GOT3 (cell line): ENCODE results near the gene ARMC9.
"Not testable (repeated sequence)": the region's sequence is repeated elsewhere in the genome, so short reads cannot be mapped to it uniquely, and the experiment has no call there.

Source experiments
- DNase-seq: peaks from one replicate; lab custom pipeline; 2025; ENCODE audit warnings: mixed read lengths; lab: John Stamatoyannopoulos, UW

The ARMC9 gene

DNA sequence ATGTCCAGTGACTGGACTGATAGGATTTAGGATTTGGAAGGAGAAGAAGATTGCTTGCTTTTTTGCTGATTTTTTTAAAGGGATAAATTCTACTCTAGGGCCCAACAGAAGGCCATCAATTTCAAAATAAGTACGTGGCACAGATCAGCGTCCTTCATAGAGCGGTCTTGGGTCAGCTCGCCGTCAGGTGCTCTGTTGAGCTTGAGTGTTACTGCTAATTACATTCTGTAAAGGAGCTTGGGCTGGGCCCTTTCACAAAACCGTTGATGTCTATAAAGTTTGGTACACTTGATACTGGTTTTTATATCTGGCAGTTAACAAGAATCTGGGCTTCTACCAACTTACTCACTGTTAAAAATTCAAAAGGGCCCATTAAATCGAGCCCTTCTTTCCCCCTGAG is 45.4 kb downstream of the ARMC9 start:
- DNase-seq = no peak

DNA sequence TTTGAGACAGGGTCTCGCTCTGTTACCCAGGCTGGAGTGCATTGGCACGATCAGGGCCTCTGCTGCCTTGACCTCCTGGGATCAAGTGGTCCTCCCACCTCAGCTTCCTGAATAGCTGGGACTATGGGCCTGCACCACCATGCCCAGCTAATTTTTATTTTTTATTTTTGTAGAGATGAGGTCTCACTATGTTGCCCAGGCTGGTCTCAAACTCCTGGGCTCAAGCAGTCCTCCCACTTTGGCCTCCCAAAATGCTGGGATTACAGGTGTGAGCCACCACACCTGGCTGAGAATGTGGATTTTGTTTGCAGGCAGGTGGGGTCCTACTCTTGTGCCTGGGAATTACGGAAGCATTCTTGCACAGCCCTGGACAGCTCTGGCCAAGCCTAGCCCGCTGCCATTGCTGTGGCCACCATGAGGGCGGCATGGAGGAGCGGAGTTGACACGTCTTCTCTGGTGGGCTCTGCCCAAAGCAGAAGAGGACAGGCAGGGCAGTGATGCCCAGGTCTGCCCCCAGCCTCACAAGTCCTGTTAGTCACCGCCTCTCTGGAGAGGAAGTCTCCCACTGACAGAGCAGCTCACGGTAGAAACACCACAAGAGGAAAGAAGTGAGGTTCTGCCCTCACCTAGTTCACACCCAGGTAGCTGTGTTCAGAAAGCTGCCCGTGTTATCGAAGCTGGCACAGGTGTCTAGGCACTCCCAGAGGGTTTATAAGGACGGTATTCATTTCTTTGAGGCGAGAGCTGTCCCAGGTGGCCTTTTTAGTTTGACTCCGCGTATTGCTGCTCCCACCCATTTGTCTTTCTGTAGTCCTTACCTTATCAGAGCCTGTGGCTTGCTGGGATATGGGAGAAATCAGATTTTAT is 46.2 kb downstream of the ARMC9 start:
- DNase-seq = no peak

DNA sequence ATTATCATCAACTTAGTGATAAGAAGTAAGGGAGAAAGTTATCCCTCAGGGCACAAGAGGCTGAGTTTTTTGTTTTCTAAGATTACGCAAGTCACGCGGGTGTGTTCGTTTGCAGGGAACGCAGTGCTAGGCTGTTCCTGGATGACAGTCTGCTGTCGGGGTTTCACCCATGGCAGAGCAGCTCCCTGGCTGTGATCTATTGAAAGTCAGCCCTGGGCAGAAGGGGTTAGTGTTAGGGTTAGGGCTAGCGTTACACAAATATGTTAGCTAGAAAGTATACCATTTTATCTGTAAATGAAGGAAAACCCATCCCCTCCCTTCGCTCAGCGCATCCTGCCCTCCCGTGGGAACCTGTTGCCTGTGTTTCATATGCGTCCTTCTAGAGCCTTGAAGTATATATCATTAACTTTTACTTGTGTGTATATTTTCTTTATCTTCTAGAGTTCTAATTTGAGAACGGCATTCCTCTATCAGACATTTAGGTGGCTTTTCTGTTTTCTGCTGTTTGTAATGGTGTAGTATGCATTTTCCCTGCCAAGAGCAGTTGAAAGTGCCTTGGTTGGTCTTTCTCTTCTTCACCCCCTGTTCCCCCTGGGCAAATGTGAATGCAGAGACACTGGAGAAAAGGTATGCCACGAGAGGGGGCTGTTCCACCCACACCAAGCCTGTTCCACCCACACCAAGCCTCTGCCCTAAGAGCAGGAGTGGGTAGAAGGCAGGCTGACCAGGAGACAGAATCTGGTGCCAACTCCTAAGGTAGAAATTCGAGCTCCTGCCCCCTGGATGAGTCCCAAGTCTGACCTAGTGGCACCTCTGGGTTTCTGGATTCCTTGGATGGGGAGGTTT is 47.0 kb downstream of the ARMC9 start:
- no peak for DNase-seq

DNA sequence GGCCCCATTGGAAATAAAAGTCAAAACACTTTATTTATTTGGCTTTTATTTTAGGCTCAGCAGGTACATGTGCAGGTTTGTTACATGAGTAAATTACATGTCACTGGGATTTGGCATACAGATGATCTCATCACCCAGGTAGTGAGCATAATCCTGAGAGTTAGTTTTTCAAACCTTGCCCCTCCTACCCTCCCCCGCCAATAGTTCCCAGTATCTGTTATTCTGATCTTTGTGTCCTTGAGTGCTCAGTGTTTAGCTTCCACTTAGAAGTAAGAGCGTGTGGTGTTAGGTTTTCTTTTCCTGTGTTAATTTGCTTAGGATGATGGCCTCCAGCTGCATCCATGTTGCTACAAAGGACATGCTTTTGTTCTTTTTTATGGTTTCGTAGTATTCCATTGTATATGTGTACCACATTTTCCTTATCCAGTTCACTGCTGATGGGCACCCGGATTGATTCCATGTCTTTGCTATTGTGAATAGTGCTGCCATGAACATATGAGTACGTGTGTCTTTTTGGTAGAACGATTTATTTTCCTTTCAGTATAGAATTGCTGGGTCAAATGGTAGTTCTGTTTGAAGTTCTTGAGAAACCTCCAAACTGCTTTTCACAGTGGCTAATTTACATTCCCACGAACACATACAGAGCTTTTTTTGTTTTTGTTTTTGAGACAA is 47.9 kb downstream of the ARMC9 start:
- no peak for DNase-seq

DNA sequence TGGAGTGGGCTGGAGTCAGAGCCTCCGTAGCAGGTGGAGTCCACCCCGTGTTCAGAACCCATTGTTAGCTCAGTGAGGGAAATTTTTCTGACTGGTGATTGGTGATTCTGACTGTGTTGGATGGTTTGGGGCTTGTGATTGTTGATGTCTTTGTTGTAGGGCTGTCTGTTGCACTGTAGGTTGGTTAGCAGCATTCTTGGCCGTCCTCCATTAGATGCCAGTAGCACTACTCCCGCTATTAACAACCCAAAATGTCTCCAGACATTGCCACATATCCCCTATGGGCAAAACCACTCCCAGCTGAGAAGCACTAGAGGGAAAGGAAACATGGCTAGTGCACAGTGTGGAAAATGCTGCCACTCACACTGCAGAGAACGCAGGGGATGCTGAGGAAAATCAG is 51.7 kb downstream of the ARMC9 start:
- DNase-seq = no peak

DNA sequence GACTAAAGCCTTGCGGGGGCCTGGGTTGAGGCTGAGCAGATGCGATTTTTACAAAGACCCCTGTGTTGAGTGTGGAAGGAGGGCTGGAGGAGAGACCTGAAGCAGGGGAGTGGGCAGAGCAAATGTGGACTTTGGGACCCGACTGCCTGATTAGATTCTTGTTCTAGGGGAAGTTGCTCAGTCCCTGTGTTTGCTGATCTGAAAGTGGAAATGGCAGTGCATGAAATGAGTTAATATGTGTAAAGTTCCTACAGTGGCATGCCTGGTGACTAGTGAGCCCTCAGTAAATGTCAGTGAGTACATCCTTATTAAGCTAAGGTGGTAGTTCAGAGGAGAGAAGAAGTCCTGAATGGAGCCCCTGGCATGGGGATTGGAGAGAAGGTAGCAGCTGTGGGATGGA is 52.3 kb downstream of the ARMC9 start:
- no peak for DNase-seq

DNA sequence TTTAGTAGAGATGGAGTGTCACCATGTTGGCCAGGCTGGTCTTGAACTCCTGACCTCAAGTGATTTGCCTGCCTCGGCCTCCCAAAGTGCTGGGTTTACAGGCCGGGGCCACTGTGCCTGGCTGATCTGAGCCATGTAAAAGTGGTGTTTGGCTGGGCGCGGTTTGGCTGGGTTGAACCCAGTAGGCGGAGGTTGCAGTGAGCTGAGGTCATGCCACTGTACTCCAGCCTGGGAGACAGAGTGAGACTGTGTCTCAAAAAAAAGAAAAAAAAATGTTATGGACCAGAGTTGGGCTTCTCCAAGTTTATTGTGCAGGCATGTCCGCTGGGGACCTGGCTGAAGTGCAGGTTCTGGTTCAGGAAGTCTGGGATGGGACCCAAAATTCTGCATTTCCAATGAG is 54.9 kb downstream of the ARMC9 start:
- not testable (repeated sequence) for DNase-seq

DNA sequence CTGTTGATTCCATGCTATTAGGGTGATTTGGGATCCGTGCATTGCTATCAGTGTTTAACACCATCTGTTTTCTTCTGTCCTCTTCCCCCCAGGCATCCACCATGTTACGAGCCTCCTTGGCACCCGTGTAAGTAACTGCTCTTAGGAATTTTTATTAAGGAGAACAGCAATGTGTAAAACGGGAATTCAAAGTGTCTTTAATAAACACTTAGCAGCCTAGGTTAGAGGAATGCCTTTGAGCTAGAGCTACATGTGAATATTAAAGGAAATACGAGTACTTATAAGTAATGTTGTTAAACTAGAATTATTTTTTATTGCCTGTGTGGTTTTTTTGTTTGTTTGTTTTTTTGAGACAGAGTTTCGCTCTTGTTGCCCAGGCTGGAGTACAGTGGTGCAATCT is 58.1 kb downstream of the ARMC9 start:
- no peak for DNase-seq

DNA sequence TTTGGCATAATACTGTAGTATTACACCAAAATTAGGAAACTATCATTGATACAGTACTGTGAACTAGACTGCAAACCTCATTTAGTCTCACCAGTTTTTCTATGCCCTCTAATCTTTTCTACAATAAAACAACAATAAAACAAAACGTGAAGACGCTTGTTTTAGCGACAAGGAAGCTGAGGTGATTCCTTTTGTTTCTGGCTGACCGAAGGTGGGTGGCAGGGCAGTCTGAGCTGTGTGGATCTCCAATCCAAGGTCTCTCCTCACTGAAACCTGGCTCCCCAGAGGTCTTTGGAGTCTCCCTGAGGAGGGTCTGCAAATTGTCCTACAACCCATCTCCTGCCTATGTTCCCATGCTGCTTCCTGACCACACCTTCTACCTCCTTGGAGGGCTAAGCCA is 59.3 kb downstream of the ARMC9 start:
- no peak for DNase-seq

DNA sequence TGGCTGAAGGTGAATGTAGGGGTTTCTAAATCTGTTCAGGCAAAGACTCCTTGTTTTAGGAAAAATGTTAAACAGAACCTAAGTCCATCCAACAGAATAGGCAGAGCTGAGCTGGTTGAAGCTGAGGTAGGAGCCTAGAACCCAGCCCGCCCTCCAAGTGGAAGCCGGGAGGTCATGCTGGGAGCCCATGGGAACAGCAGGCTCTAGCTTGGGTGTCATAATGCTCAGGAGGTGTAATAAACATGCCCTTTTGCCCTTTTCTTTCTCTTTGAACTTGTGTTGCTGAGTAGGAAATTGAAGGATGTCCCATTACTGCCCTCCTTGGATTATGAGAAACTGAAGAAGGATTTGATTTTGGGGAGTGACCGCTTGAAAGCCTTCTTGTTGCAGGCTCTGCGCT is 60.3 kb downstream of the ARMC9 start:
- DNase-seq = no peak

DNA sequence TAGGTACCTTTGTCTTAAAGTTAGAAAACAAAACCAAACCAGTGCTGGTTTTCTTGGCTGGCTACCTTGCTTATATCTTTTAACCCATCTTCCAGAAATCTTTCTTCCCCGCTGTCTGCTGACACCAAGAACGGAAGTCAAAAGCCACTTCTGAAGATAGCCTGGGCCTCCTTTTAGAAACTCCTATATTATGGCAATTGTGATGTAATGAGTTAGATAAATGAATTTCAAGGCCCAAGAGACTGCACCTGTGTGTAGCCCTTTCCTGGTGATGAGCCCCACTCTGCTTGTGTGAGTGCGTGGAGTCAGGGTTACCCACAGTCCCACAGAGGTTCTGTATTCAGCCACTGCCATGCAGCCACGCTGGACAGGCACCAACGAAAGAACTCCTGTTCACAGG is 60.7 kb downstream of the ARMC9 start:
- DNase-seq = no peak

DNA sequence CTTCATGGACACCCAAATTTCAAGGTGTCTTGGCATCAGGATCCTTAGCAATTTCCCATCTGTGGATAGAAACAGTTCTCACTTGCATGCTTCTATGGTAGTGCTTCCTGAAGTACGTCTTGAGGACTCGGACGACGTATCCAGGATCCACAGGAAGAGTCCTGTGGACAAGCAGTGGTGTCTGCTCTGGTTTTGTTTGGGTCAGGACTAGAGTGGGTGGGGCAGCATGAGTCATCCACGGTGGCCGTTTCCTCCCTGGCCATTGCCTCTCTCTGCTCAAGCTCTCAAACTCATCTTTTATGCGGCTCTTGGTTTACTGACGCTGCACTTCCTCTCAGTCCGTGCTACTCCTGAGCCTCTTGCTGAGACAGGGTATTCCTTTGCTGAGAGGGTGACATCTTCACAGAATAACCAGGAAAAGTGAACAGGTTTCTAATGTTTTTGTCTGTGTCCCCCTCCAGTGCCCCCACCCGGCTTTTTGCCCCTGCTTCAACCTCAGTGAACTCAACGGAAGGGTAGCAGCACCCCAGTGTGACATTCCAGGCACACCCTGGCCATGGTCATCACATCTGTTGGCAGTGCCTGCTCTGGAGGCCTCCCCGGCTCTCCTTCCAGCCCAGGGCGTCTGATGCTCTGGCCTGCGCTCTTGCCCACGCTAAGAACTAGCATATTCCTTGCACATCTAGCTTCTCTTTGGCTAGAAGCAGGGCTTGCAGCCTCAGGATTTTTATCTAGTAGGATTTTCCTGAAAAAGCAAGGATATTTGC is 62.2 kb downstream of the ARMC9 start:
- no peak for DNase-seq

DNA sequence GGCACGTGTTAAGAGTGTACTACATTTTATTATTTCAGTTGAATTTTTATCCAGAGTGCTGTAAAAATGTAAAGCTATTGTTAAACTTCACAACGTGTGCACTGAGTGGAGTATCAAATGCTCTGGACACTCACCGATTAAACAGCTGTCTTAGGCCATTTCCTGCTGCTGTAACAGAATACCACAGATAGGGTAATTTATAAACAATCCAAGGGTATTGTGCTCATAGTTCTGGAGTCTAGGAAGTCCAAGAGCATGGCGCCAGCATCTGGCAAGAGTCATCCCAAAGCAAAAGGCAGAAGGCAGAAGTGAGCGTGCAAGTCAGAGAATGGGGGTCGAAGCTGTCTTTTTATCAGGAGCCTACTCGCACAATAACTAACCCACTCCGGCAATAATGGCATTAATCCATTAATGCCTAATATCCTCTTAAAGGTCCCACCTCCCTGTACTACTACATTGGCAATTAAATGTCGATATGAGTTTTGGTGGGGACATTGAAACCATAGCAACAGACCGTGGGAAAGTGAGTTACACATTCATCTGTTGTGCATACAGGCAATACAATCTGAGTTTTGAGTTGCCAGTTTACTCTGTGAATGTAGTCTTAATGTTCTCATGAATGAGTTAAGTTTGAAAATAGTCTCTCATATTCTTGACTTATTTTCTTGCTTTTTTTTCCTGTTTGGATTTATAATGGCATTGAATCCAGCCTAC is 64.8 kb downstream of the ARMC9 start:
- no peak for DNase-seq

DNA sequence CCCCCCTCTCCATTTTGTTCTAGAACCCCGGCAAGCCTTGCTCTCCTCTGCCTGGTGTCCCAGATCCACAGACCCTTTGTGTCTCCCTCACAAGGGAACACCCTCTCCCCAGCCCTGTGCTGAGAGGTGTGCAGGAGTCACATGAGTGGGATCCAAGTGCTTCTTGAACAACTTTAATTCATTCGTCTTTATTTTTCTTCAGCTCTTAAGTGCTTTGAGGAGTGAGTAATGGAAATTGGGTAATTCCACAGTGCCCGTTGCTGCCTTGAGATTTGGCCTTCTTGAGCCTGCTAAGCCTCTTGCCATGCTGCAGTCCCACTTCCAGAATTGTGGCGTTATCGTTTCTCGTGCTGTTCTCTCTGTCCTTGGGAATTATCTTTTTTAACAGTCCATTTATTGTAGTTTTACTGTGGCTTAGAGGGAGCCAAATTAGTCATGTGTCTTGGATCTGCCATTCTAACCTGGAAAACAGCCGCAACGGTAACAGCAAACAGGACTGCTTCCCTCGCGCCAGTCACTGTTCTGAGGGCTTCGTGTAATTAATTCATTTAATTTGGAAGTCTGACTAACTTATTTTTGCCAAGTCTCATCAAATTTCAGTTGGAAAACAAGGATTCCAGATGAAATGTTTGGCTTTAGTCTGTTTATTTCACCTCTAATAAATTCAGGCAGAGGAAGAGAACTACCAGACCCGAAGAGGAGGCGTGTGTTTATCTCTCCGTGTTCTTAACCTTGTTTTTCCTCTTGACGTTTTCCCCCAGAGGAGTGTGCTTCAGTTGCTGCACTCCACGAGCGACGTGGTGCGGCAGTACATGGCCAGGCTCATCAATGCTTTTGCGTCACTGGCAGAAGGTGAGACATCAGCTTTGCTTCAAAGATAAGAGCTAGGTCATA is 72.0 kb downstream of the ARMC9 start:
- DNase-seq = no peak

DNA sequence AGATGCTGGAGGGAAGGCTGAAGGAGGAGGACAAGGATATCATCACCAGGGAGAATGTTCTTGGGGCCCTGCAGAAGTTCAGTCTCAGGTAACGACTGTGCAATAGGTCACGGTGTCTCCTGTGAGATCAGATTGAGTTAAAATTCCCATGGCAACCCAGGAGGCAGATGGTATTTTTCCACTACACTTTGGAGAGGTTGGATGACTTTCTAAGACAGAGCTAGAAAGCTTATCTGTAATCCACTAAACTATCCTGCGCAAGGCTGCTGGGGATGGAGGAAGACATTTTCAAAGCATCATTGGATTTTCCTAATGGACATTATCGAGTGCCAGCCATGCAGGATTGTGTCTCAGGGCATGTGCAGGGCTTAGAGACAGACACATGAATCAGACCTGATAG is 74.6 kb downstream of the ARMC9 start:
- no peak for DNase-seq

DNA sequence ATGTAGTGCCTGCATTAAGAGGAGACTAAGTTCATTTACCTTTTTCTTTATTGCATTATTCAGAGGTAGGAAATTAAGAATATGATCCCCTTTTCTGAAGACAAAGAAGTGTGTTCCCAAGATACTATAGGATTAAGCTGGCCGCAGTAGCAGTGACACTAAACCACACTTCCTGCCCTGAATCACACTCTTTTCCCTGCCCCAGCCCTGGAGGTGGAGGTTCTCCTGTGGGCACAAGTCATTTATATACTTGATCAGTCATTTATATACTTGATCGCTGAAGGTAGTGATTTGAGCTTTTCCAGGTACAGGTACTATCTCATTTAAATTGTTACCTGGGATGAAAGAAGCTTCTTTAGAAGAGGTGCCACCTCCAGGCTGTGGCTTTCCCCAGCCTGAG is 78.6 kb downstream of the ARMC9 start:
- no peak for DNase-seq

DNA sequence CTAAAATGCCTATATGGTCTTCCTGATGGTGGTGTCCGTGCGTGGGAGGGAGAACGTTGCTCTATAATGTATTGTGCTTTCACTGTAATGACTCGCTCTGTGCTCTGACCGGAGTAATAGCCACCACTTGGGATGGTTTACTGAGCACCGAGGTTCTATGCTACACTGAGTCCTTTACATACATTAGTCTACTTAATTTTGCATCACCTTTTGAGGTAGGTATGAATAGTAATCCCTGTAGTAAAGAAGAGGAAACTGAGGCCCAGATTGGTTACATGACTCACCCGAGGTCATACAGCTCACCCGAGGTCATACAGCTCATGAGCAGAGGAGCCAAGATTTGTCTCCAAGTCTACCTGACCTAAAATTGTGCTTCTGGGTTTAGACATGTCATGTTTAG is 79.5 kb downstream of the ARMC9 start:
- no peak for DNase-seq

DNA sequence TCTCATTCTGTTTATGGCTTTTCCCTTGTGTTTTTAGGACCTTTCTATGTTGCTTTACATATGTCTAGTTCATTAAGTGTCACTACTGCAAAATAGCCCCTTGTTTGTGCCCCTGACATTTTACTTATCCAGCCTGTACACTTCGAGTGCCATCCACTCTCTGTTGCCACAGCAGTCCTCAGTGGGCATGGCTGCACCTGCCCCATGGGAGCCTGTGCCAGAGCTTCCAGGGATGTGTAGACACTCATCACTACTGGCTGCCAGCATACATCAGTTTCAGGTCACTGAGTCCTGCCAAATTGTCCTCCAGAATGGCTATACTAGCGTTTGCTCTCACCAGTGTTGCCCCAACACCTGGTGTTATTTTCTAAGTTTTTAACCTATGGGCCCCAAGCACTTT is 80.4 kb downstream of the ARMC9 start:
- no peak for DNase-seq

DNA sequence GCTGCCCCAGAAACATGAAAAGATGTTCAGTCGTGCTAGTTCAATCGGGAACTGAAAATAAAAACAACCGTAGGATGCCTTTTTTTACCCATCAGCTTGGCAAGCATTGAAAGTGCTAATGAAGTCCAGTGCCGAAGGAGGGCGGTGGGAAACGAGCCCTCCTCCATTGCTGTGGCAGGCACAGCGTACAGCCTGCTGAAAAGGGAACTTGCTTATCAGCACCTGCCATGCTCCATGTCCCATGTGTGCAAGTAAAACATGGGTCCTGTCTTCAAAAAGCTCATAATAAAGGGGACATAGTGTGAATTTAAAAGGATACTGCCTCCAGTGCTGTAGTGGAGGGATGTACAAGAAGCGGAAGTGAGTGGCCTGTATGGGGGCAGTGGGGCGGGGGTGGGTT is 82.4 kb downstream of the ARMC9 start:
- DNase-seq = no peak

DNA sequence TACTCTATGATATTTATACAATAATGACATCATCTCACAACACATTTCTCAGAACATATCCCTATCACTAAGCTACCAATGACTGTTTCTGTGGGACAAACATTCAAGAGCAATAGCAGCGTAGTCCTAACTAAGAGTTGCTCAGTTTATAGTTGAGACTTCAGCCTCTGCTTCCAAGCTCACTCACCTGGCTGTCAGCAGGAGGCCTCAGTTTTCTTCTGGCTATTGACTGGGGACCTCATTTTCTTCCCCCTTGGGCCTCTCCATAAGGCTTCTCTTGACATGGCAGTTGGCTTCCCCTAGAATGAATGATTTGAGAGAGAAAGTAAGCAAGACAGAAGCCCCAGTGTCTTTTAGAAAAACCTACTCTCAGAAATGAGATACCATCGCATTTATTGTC is 85.9 kb downstream of the ARMC9 start:
- no peak for DNase-seq
